H1 (cell line): Measurements from ENCODE around the gene RHEB. TPM values are rescaled to one million over a fixed set of nuclear protein-coding genes. Genes with fewer than 3 reads are reported as not detected.

Experiments used
- ASH2L ChIP-seq: fragments of 200-600, 300-600 bp; sonication (generic); IDR thresholded peaks from one replicate; pipeline ENCODE4 v1.7.1; 2017; ENCODE audit warnings: low read length
- BRCA1 ChIP-seq: IDR thresholded peaks from 2 replicates; pipeline ENCODE4 v1.6.1; 2012; ENCODE audit warnings: low read depth, low read length, improper control_type of control experiment
- EZH2 ChIP-seq: fragments of 200-600 bp; sonication (generic); IDR thresholded peaks from 2 replicates; pipeline ENCODE4 v1.7.1; 2012; ENCODE audit warnings: low read depth, mild to moderate bottlenecking, moderate library complexity, low read length, inconsistent platforms; ENCODE audit not compliant: severe bottlenecking
- GABPA ChIP-seq: IDR thresholded peaks from 2 replicates; pipeline ENCODE4 v1.6.1; 2011; ENCODE audit warnings: mild to moderate bottlenecking, low read length, moderate library complexity, borderline replicate concordance; ENCODE audit not compliant: insufficient read depth
- HDAC6 ChIP-seq: IDR thresholded peaks from one replicate; pipeline ENCODE4 v1.7.1; 2012; ENCODE audit warnings: low read depth, mild to moderate bottlenecking, inconsistent platforms, low read length, moderate library complexity
- KDM4A ChIP-seq: IDR thresholded peaks from one replicate; pipeline ENCODE4 v1.7.1; 2012; ENCODE audit warnings: low read depth, mild to moderate bottlenecking, moderate library complexity, low read length, inconsistent platforms; ENCODE audit not compliant: severe bottlenecking
- POLR2A ChIP-seq, 2 experiments: IDR thresholded peaks; 1 replicate in 1 of 2; 2 replicates in 1 of 2; pipeline ENCODE4 v1.6.1; 2011; ENCODE audit warnings: low read depth in 2 of 2, low read length in 2 of 2, mild to moderate bottlenecking in 2 of 2; ENCODE audit errors: control extremely low read depth in 1 of 2
- POU5F1 ChIP-seq: IDR thresholded peaks from 2 replicates; pipeline ENCODE4 v1.6.1; 2011; ENCODE audit warnings: low read depth, mild to moderate bottlenecking, low read length, moderate library complexity
- RAD21 ChIP-seq, 2 experiments: IDR thresholded peaks in 1 of 2; conservative IDR thresholded peaks in 1 of 2; 2 replicates each; pipeline ENCODE4 v1.6.1; 2011; ENCODE audit warnings: low read depth in 2 of 2, low read length in 2 of 2, improper control_type of control experiment in 1 of 2, inconsistent platforms in 1 of 2, mild to moderate bottlenecking in 1 of 2, moderate library complexity in 1 of 2
- SAP30 ChIP-seq: fragments of 300-600 bp; sonication (generic); IDR thresholded peaks from 2 replicates; pipeline ENCODE4 v1.7.1; 2012; ENCODE audit warnings: low read length, moderate library complexity, mild to moderate bottlenecking, inconsistent platforms; ENCODE audit not compliant: insufficient read depth, insufficient replicate concordance
- TAF7 ChIP-seq: optimal IDR thresholded peaks from 2 replicates; pipeline ENCODE3; 2011; ENCODE audit warnings: low read depth, mild to moderate bottlenecking, inconsistent platforms, low read length, moderate library complexity, borderline replicate concordance
- YY1 ChIP-seq: IDR thresholded peaks from 2 replicates; pipeline ENCODE4 v1.6.1; 2011; ENCODE audit warnings: low read depth, mild to moderate bottlenecking, low read length
- polyA plus RNA-seq, 7 experiments: library from polyadenylated mRNA; depleted of rRNA in 3 of 7; stranded (reverse) in 5 of 7; unstranded in 2 of 7; fragments of >200 nt in 5 of 7; fragments of 200-250 nt in 2 of 7; gene quantifications; 1 replicate in 5 of 7; 2 replicates in 1 of 7; 4 replicates in 1 of 7; pipeline versions ENCODE4 v1.2.1 to v1.2.3, GENCODE V29; 2011 to 2013; ENCODE audit warnings: missing spikeins in 2 of 7, mixed read lengths in 2 of 7
- total RNA-seq: library from RNA; stranded (reverse); fragmentation: NEBNext Ultra II Directional; extraction: Animal tissue kit (Norgen Biotek cat#: 25700); gene quantifications from 2 replicates; pipeline ENCODE4 v1.2.1, GENCODE V29; 2021
- TF ChIP-seq, protein P1 (sequence below), 3 experiments: IDR thresholded peaks; 1 replicate in 2 of 3; 2 replicates in 1 of 3; pipeline versions ENCODE4 v1.5.1 to v1.6.1; 2011; ENCODE audit warnings: low read length in 3 of 3, mild to moderate bottlenecking in 3 of 3, inconsistent platforms in 2 of 3, low read depth in 1 of 3, moderate library complexity in 1 of 3; ENCODE audit not compliant: insufficient read depth in 1 of 3; ENCODE audit errors: control extremely low read depth in 1 of 3
- TF ChIP-seq, protein P2 (sequence below): IDR thresholded peaks from 2 replicates; pipeline ENCODE4 v1.6.1; 2012; ENCODE audit warnings: inconsistent platforms
- TF ChIP-seq, protein P3 (sequence below): IDR thresholded peaks from 2 replicates; pipeline ENCODE4 v1.6.1; 2012; ENCODE audit warnings: inconsistent platforms

The RHEB gene
- total and polyA plus RNA-seq, 2 of the 8 experiments (the other 6 are each of a cell fraction or from before 2014, with no cell fraction given), result 60.8 to 132 TPM

DNA sequence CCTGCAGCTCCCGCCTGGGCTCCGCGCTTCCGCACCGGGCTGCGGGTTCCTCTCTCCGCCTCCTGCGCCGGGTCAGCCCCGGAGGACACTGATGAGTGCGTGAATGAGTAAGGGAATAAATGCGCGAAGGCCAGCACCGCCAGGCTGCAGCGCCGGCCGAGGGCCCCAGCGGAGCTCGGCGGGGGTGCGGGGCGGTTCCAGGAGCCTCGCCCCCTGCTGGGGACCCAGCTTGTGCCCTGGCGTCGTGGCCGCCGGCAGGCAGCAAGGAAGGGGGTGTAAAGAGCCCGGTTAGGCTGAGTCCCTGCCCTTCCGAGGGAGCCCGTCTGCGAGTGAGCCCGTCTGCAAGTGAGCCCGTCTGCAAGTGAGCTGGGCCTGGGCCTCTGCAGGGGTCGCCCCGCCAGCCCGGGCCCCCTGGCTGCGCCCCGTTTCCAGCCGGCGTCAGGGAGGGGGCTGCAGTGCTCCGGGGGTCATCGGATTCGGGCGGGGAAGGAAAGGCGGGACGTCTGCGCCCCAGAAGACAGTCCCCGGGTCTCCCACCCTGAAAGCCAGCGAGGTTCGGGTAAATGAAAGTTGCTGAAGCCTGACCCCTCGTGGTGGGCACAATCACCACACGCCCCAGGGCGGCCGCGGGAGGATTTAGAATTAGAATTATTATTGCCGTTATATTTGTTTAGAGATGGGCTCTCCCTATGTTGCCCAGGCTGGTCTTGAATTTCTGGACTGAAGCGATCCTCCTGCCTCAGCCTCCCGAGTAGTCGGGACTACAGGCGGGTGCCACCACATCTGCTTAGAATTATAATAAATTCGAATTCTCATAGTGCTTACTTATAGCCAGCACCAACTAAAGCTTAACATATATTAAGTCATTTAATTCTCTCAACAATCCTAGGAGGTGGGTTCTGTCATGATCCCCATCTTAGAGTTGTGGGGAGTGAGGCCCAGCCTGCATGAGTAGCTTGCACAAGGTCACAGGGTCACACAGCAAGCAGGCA is 71.1 kb downstream of the RHEB start (continued):
- TF ChIP-seq, protein P1, sequence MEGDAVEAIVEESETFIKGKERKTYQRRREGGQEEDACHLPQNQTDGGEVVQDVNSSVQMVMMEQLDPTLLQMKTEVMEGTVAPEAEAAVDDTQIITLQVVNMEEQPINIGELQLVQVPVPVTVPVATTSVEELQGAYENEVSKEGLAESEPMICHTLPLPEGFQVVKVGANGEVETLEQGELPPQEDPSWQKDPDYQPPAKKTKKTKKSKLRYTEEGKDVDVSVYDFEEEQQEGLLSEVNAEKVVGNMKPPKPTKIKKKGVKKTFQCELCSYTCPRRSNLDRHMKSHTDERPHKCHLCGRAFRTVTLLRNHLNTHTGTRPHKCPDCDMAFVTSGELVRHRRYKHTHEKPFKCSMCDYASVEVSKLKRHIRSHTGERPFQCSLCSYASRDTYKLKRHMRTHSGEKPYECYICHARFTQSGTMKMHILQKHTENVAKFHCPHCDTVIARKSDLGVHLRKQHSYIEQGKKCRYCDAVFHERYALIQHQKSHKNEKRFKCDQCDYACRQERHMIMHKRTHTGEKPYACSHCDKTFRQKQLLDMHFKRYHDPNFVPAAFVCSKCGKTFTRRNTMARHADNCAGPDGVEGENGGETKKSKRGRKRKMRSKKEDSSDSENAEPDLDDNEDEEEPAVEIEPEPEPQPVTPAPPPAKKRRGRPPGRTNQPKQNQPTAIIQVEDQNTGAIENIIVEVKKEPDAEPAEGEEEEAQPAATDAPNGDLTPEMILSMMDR (IDR thresholded peaks at IDR 0.05; ENCODE audit: control extremely low read depth in 1 of 3, insufficient read depth in 1 of 3, low read depth in 1 of 3, low read length in 3 of 3), result peak; percentile 80 to 85 (median 83)
- TF ChIP-seq GABPA, result peak; percentile 24; the same call in 1 of the 2 replicates
- peak; percentile 19 for TF ChIP-seq TAF7
- TF ChIP-seq, protein P2, sequence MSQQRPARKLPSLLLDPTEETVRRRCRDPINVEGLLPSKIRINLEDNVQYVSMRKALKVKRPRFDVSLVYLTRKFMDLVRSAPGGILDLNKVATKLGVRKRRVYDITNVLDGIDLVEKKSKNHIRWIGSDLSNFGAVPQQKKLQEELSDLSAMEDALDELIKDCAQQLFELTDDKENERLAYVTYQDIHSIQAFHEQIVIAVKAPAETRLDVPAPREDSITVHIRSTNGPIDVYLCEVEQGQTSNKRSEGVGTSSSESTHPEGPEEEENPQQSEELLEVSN, result peak; percentile 71; the same call in 1 of the 2 replicates
- TF ChIP-seq EZH2, result no peak
- no peak for TF ChIP-seq HDAC6
- TF ChIP-seq, protein P3, sequence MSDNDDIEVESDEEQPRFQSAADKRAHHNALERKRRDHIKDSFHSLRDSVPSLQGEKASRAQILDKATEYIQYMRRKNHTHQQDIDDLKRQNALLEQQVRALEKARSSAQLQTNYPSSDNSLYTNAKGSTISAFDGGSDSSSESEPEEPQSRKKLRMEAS, result peak; percentile 31; the same call in 1 of the 2 replicates
- TF ChIP-seq ASH2L, result peak; percentile 59
- TF ChIP-seq RAD21 (IDR thresholded peaks at IDR 0.05 in 1 of 2, conservative IDR thresholded peaks at IDR 0.05 in 1 of 2; ENCODE audit: low read depth in 2 of 2, low read length in 2 of 2), result peak; percentile 81 to 82
- no peak for TF ChIP-seq POU5F1
- peak; percentile 88 for TF ChIP-seq KDM4A
- TF ChIP-seq YY1, result peak; percentile 5; the same call in 1 of the 2 replicates
- TF ChIP-seq SAP30, result no peak
- no peak for TF ChIP-seq POLR2A (IDR thresholded peaks at IDR 0.05; ENCODE audit: control extremely low read depth in 1 of 2, low read depth in 2 of 2, low read length in 2 of 2)
- TF ChIP-seq BRCA1, result no peak
